HG03280 (cell line): Measurements from ENCODE around the gene RTTN.
"Not testable (repeated sequence)": the region's sequence is repeated elsewhere in the genome, so short reads cannot be mapped to it uniquely, and the experiment has no call there.

Experiments
- ATAC-seq: cut with Tn5 transposase; IDR thresholded peaks from one replicate; pipeline ENCODE4 v1.9.1; 2021; ENCODE audit warnings: mild to moderate bottlenecking, moderate library complexity; ENCODE audit not compliant: unreplicated experiment

Gene RTTN

GRCh38 chr18:70154591-70155194 is 50.8 kb downstream of the RTTN start:
- ATAC-seq: no peak

GRCh38 chr18:70151614-70152013 is 53.9 kb downstream of the RTTN start:
- ATAC-seq: no peak

GRCh38 chr18:70149616-70150301 is 55.7 kb downstream of the RTTN start:
- ATAC-seq: no peak

DNA sequence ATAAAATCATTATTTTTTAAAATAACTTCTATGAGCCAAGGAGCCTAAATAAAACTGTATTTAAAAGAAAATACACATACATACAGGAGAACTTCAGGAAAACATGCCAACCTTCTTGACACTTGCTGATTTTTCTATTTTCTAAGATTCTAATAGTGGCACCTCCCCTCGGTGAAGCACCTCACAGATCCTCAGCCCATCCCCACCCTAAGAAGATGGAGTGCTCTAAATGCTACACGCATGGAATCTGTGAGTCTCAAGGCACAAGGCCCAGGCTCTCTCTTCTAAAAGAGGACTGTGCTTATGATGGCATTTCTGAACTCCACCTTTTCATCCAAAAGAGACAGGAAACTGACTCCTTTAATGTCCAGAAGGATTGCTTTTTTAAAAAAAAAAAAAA is 56.3 kb downstream of the RTTN start:
- ATAC-seq: no peak

GRCh38 chr18:70148039-70148938 is 57.2 kb downstream of the RTTN start:
- no peak for ATAC-seq

- ATAC-seq: no peak
Measured at GRCh38 chr18:70146174-70146573, 59.3 kb downstream of the RTTN start.

DNA sequence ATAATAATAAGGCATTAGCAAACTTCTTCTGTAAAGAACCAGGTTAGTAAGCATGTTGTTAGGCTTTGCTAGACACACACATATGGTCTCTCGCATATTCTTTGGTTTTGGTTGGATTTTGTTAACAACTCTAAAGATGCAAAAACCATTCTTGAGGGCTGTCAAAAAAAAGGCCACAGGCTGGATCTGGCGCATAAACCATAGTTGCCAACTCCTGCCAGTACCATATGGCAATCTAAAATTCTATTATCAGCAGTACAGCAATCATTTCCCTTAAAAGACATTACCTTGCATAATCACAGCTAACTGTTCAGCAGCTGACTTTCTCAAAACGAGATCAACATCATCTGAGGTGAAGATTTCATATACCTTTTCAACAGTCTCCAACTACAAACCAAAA is 63.5 kb downstream of the RTTN start:
- ATAC-seq: no peak

DNA sequence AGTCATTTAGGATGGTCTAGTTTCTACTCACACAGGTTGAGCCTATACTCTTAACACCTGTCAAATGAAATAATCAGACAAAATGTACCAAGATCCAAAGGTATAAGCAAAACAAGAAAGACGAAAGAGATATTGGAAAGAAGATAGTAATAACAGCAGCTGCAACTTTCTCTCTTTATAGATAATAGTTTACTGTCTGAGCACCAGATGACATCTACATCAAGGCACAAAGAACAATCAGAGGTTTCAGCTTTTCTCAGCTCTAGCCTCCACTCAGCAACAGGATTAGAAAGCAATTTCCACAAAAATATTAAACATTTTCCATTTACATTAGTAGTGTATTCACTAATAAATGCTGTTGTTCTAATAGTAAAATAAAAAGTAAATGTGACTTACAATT is 66.3 kb downstream of the RTTN start:
- no peak for ATAC-seq

- no peak for ATAC-seq
Measured at GRCh38 chr18:70135604-70136003, 69.9 kb downstream of the RTTN start.

- no peak for ATAC-seq
Measured at GRCh38 chr18:70132999-70133398, 72.5 kb downstream of the RTTN start.

DNA sequence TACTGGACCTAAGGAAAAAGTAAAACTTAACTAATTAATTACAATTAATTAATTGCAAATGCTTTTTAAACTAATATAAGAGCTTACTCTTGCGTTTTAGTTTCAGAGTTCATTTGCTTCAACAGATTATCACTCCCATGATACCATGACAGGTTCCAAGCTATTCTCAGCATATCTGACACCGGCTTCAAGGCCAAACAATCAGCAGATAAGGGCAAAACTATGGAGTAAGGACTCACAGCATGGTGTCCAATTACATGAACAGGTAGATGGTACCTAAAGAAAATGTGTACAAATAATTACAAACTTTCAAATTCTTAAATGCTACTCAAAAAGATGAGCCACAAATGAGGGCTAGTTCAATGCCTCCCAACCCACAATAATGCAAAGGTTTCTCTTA is 77.2 kb downstream of the RTTN start:
- no peak for ATAC-seq

GRCh38 chr18:70127359-70127758 is 78.1 kb downstream of the RTTN start:
- ATAC-seq: no peak

GRCh38 chr18:70126832-70127231 is 78.7 kb downstream of the RTTN start:
- no peak for ATAC-seq

DNA sequence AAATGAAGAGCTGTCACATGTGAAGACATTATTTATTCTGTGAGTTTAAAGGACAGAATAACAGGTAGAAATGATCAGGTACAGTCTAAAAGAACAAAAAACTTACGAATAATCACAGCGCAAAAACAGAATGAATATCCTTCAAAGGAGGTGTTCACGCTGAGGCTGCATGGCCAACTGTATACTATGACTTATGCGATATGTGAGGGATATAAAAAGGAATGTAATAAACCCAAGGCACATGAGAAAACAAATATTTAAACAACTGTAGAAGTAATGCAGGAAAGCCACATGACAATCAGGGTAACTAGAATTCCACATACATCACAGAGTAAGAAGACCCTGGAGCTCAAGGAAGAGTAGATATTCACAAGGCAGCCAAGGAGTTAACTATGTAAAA is 81.3 kb downstream of the RTTN start:
- ATAC-seq: no peak

DNA sequence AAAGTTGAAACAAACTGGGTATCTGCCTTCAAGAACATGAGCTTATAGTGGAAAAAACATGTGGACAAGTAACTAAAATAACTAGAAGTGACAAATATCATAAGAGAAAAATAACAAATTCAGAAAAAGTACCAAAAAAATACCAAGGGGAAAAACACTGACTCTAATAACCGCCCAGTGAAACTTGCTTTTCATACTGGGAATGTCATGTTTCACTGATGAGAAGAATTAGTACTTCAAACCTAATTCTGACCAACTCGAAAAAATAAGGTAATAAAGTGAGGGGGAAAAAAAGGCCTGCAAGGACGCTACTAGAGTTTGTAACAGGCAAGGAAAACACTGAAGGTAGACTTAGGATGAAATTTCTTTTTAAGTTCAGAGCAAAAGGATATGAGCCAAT is 83.6 kb downstream of the RTTN start:
- ATAC-seq: no peak

DNA sequence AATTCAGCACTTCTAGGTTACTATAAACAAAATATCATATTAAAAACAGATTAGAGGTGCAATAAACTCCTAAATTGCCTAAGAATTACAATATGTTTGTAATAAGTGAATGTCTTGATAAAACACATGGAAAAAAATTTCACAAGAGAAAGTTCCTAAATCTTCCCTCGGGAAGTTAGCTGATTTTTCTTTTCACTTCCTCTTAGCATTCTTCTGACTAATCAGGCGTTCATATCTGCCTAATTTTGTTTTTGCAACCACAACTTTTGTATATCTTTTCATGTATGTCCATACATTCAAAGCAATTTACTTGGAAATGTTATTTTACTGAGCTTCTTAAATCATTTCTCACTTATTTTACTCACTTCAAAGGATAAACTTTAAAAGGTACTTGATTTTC is 88.5 kb downstream of the RTTN start:
- ATAC-seq: no peak

- no peak for ATAC-seq
Measured at GRCh38 chr18:70113511-70113910, 92.0 kb downstream of the RTTN start.

DNA sequence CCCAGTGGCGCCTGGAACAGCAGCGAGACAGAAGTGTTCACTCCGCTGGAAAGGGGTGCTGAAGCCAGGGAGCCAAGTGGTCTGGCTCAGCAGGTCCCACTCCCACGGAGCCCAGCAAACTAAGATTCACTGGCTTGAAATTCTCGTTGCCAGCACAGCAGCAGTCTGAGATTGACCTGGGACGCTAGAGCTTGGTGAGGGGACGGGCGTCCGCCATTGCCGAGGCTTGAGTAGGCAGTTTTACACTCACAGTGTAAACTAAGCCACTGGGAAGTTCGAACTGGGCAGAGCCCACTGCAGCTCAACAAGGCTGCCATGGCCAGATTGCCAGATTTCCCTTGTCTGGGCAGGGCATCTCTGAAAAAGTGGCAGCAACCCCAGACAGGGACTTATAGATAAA is 94.8 kb downstream of the RTTN start:
- no peak for ATAC-seq

- ATAC-seq: no peak
Measured at GRCh38 chr18:70107091-70107490, 98.4 kb downstream of the RTTN start.

DNA sequence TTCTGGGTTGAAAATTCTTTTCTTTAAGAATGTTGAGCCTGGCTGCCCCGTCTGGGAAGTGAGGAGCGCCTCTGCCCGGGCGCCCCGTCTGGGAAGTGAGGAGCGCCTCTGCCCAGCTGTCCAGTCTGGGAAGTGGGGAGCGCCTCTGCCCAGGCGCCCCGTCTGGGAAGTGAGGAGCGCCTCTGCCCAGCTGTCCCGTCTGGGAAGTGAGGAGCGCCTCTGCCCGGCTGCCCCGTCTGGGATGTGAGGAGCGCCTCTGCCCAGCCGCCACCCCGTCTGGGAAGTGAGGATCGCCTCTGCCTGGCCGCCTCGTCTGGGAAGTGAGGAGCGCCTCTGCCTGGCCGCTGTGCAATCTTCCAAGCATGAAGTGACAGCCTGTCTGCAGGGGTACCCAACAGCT is 102.6 kb downstream of the RTTN start:
- ATAC-seq: not testable (repeated sequence)

DNA sequence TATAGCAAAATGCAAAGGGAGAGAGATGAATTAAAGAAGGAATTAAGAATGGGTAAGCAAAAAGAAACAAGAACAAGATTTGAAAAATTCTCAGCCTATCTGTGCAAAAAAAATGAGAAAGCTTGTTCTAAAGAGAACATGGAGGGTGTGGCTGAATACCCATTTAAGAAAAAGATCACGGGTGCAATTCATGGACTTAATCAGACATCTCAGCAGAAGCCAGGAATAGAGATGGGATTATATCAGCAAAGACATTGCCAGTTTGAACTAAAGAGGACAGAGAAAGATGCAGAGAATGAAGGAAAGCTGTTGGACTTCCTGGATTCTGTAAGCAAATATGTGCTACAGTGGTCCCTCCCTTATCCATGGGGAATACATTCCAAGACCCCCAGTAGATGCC is 115.6 kb downstream of the RTTN start:
- no peak for ATAC-seq

- no peak for ATAC-seq
Measured at GRCh38 chr18:70086085-70086484, 119.4 kb downstream of the RTTN start.
